Stimulated activated memory B cell treated with anti-CD40 and anti-IgM and Interleukin-4, amounts not matched to agents 10 μg/mL and 1 μg/mL and 100 μg/mL, for 72 hours (primary cell): Measurements from ENCODE around the gene SPTBN1.

ENCODE experiments used
- ATAC-seq: fragments of 150-1000 bp; cut with Tn5 transposase; 2 replicates; pipeline ENCODE4 v1.10.0; 2021
- H3K27ac Mint-ChIP-seq: one replicate; pipeline ENCODE4 v1.8.0; 2022; ENCODE audit warnings: mild to moderate bottlenecking, mixed read lengths
- H3K27me3 Mint-ChIP-seq: one replicate; pipeline ENCODE4 v1.8.0; 2022; ENCODE audit warnings: mixed read lengths
- H3K36me3 Mint-ChIP-seq: one replicate; pipeline ENCODE4 v1.8.0; 2022; ENCODE audit warnings: mixed read lengths
- H3K4me1 Mint-ChIP-seq: one replicate; pipeline ENCODE4 v1.8.0; 2022; ENCODE audit warnings: mixed read lengths
- H3K4me3 Mint-ChIP-seq: one replicate; pipeline ENCODE4 v1.8.0; 2022; ENCODE audit warnings: mild to moderate bottlenecking, moderate library complexity, mixed read lengths
- H3K9me3 Mint-ChIP-seq: one replicate; pipeline ENCODE4 v1.8.0; 2022; ENCODE audit warnings: mixed read lengths

Gene SPTBN1

DNA sequence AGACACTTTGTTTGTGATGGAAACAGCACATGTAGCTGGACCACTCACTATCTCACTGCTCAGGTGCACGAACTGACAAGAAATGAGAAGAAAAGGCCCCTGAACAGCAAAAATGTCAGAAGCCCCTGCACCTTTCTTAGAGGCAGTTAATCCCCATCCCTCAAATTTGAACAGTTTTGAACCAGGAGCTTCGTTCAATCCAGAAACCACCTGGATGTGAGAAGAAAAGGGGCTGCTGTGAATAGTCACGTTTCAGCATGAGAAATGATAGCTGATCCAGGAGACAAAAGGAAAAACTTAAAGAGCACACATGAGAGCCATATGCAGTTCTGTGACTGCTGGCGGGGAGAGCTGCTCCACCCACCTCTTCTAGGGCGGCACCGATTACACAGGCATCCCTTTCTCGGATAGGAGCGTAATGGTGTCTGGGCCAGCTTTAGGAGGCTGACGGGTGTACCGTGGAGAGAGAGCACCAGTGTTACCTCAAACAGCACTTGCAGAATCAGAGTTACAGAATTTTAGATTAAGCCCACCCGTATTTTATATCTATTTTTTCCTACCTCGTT is 150.3 kb downstream of the SPTBN1 start:
- Mint-ChIP-seq H3K27ac (peak overlapping the region; percentile 56), H3K4me3 (no peak overlapping the region), H3K4me1 (peaks cover 81% of the 10 kb centered on the region), H3K9me3 (peaks cover 2% of the 10 kb centered on the region), H3K27me3 (no peaks in the 10 kb centered on the region), H3K36me3 (peaks cover 27% of the 10 kb centered on the region)
- no peak for ATAC-seq

DNA sequence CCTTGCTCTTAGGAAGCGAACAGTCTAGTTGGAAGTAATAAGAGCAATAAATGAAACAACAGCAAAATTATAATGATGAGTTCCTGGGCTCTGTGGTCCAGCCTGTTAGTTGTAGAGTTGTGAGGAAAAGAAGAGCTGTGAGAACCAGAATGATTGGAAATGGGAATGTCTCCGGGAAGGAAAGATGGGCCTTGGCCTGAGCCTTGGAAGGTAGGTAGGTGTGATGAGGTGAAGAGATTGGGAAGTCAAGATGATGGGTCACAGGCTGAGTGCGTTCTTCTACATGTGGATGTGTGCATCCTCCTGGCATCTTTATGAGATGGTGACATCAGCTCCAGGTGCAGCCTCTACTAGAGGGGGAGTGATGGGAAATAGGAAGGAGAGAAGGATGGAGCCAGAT is 152.1 kb downstream of the SPTBN1 start:
- no peaks in the 10 kb centered on the region for H3K27me3 Mint-ChIP-seq
- no peak overlapping the region for H3K4me3 Mint-ChIP-seq
- peaks cover 69% of the 10 kb centered on the region for H3K4me1 Mint-ChIP-seq
- H3K9me3 Mint-ChIP-seq, result peaks cover 2% of the 10 kb centered on the region
- peaks cover 34% of the 10 kb centered on the region for H3K36me3 Mint-ChIP-seq
- H3K27ac Mint-ChIP-seq, result peak overlapping the region; percentile 18
- no peak for ATAC-seq

DNA sequence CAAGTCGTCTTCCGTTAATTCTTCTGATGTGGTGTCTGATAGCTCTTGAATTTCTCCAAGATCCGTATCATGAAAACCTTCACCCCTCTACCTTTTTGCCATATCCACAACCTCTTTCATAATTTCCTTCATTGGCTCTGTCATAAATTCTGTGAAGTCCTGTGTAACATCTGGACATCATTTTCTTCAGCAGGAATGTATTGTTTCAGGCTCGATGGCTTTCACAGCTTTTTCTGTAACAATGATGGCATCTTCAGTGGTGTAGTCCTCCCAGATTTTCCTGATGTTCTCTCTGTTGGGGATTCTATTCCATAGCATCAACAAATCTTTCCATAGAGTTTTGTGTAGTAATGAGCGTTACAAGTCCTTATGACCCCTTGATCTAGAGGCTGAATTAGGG is 153.1 kb downstream of the SPTBN1 start:
- H3K36me3 Mint-ChIP-seq, result peaks cover 36% of the 10 kb centered on the region
- H3K4me1 Mint-ChIP-seq, result peaks cover 59% of the 10 kb centered on the region
- H3K9me3 Mint-ChIP-seq, result peaks cover 2% of the 10 kb centered on the region
- no peak for ATAC-seq
- no peak overlapping the region for H3K4me3 Mint-ChIP-seq
- peak overlapping the region; percentile 68 for H3K27ac Mint-ChIP-seq
- no peaks in the 10 kb centered on the region for H3K27me3 Mint-ChIP-seq

DNA sequence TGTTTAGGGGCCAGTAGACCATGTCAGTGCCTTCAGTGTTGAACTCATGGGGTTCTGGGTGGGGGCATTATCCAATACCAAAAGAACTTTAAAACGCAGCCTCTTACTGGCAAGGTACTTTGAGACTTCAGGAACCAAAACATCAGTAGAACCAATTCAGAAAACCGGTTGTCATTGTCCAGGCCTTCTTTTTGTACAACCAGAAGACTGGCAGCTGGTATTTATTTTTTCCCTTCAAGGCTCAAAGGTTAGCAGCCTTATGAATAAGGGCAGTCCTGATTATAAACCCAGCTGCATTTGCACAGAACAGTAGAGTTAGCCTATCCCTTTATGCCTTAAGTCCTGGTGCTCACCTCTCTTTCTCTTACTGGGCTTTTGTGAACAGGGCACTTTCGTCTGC is 153.5 kb downstream of the SPTBN1 start:
- Mint-ChIP-seq H3K4me3 (no peak overlapping the region), H3K27ac (peak overlapping the region; percentile 68), H3K36me3 (peaks cover 39% of the 10 kb centered on the region)

DNA sequence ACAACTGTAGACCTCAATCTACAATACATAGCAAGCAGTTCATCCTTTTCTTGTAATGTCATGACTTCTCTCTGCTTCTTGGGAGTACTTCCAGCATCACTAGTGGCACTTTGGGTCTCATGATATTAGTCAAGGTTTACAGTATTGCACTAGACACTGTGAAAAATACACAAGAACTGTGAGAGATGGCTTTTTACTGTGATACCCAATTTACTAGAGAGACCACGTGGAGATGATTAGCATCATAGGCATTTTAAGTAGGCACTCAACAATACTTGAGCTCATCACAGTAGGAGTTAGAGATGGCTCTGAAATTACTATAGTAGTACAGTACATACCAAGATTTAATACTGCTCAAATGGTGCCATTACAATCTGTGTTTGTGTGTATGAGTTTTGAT is 154.6 kb downstream of the SPTBN1 start:
- Mint-ChIP-seq H3K4me3 (no peak overlapping the region), H3K9me3 (peaks cover 2% of the 10 kb centered on the region), H3K4me1 (peaks cover 44% of the 10 kb centered on the region), H3K27ac (peak overlapping the region; percentile 68), H3K27me3 (no peaks in the 10 kb centered on the region), H3K36me3 (peaks cover 45% of the 10 kb centered on the region)
- no peak for ATAC-seq

More for the DNA sequence above, 153.5 kb downstream of the SPTBN1 start:
- Mint-ChIP-seq H3K4me1 (peaks cover 55% of the 10 kb centered on the region), H3K9me3 (peaks cover 2% of the 10 kb centered on the region), H3K27me3 (no peaks in the 10 kb centered on the region)
- ATAC-seq, result no peak

DNA sequence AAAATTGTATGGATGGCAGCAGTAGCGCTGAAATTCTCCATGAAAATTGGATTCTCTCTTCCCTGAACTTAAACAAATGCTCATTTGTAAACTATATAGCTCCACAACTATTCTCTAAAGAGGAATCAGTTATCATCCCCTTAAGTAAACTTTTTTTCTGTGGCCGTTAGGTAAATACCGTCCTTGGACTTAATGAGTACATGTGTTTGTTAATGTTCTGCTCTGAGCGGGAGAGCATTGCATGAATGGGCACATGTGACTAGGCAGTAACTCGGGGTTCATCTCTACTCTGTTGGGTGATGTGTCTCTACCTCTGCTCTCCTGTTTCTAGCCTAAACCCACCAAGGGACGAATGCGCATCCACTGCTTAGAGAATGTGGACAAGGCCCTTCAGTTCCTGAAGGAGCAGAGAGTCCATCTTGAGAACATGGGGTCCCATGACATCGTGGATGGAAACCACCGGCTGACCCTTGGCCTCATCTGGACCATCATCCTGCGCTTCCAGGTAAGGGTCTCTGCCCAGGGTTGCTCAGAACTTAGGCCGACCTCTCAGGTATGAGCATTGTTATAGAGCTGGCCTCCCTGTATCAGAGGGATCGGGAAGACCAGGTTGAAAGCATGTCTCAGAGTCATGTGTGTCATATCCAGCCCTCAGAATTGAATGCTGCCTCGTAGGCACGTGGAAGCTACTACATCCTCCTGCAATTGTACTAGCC is 155.9 kb downstream of the SPTBN1 start:
- no peak for ATAC-seq
- Mint-ChIP-seq H3K27ac (peak overlapping the region; percentile 24), H3K4me3 (no peak overlapping the region), H3K27me3 (no peaks in the 10 kb centered on the region), H3K4me1 (peaks cover 37% of the 10 kb centered on the region), H3K9me3 (peaks cover 2% of the 10 kb centered on the region), H3K36me3 (peaks cover 52% of the 10 kb centered on the region)

DNA sequence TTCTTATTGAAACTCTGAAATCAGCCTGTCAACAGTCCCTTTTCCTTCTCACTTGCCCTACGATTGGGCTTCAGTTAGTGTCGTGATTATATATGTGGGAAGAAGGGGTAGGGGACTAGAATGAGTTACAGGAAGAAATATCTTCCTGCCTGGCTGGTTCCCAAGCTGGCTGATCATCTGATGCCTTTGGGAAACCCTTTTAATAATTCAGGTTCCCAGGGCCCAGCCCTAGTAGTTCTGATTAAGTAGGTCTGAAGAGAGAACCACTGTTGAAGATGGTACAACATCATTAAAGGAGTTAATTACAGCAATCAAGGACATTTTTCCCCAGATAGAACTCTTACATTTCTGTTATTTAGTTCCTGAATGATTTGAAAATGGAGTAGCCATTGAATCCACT is 157.3 kb downstream of the SPTBN1 start:
- Mint-ChIP-seq H3K4me1 (peaks cover 35% of the 10 kb centered on the region), H3K36me3 (peaks cover 59% of the 10 kb centered on the region), H3K27ac (peak overlapping the region; percentile 24), H3K9me3 (no peaks in the 10 kb centered on the region), H3K27me3 (no peaks in the 10 kb centered on the region), H3K4me3 (no peak overlapping the region)
- no peak for ATAC-seq

DNA sequence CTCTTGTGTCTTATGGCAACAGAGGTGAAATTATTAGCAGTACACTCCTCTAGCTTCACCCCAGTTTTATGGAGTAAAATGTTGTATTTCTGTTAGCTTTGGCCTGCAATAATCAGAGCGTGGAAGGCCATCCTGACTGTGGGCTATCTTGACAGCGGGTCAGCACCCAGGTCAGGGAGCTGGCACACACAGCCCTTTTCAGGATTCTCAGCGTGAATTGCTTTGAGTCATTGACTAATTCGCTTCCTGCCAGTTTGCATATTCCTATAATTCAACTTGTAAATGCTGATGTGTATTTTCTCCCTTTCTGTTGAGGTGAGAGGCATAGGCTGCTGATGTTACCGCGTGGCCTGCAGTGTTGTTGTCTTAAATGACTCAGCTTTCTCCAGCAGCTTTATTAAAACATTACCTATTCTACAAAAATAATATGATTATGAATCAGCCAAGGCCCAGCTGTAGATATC is 157.7 kb downstream of the SPTBN1 start:
- H3K27ac Mint-ChIP-seq, result peak overlapping the region; percentile 24
- ATAC-seq, result no peak
- H3K36me3 Mint-ChIP-seq, result peaks cover 61% of the 10 kb centered on the region
- no peak overlapping the region for H3K4me3 Mint-ChIP-seq
- no peaks in the 10 kb centered on the region for H3K9me3 Mint-ChIP-seq
- H3K4me1 Mint-ChIP-seq, result peaks cover 35% of the 10 kb centered on the region
- H3K27me3 Mint-ChIP-seq, result no peaks in the 10 kb centered on the region

DNA sequence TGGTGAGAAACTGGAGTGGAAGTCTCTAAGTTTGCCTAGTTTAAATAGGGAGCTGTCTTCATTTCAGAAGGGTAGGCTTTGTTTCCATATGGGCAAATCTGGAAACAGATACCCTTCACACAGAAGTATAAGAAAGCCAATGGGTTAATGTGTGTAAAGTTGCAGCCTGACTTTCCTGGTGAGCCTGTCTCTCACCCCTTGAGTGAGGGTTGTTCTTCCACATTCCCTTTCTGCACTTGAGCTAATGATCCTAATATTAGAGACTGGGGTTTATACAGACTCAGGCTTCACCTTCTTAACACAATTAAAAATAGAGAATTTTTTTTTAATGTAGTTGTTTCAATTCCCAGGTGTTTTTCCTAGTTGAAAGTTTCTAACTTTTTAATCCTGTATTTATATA is 158.7 kb downstream of the SPTBN1 start:
- Mint-ChIP-seq H3K4me1 (peaks cover 35% of the 10 kb centered on the region), H3K27ac (peak overlapping the region; percentile 22), H3K27me3 (no peaks in the 10 kb centered on the region), H3K4me3 (no peak overlapping the region), H3K9me3 (no peaks in the 10 kb centered on the region), H3K36me3 (peaks cover 59% of the 10 kb centered on the region)
- no peak for ATAC-seq

DNA sequence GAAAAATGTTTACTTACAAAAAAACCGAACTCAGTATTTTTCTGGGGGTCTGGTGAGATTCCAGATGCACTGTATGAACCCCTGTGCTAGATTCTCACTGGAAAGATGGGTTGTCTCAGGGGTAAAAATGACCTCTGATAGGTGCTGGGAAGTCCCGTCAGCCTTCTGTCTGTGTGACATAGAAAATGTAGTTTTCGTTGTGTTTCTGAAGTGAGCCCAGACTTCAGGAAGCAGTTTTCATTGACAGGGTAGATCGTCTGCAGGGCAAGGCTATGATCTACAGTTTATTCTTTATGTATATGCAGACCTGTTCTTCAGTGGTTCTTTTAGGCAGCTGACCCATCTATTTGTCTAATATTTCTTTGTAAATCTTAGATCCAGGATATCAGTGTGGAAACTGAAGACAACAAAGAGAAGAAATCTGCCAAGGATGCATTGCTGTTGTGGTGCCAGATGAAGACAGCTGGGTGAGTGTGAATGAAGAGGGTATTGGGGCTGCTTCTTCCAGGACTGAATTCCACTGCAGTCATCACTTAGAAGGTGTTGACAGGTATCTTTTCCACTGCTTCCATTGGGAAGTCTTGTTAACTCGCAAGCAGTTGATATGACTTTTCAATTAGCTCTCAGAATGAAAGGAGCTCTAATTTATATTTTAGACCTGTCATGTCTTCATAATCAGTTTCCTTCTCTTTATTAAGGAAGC is 159.9 kb downstream of the SPTBN1 start:
- Mint-ChIP-seq H3K4me3 (no peak overlapping the region), H3K9me3 (no peaks in the 10 kb centered on the region), H3K27me3 (no peaks in the 10 kb centered on the region), H3K4me1 (peaks cover 37% of the 10 kb centered on the region), H3K27ac (peak overlapping the region; percentile 43), H3K36me3 (peaks cover 70% of the 10 kb centered on the region)
- no peak for ATAC-seq

DNA sequence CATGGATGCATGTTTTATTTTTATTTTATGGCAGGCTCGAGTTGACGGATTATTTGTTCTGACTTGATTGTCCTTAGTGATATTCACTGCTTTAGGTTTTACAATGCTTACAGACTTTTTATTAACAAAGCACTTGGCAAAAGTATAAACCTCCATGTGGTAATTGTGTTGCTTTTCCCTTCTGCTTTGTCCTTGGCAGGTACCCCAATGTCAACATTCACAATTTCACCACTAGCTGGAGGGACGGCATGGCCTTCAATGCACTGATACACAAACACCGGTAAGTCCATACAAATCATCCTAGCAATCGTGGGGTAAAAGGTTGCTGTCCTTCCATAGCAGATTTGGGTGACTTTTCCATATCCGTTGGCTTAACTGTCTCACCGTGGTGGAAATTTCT is 161.3 kb downstream of the SPTBN1 start:
- H3K4me3 Mint-ChIP-seq, result no peak overlapping the region
- ATAC-seq, result no peak
- H3K9me3 Mint-ChIP-seq, result no peaks in the 10 kb centered on the region
- peaks cover 34% of the 10 kb centered on the region for H3K4me1 Mint-ChIP-seq
- peaks cover 75% of the 10 kb centered on the region for H3K36me3 Mint-ChIP-seq
- no peaks in the 10 kb centered on the region for H3K27me3 Mint-ChIP-seq
- H3K27ac Mint-ChIP-seq, result peak overlapping the region; percentile 70

DNA sequence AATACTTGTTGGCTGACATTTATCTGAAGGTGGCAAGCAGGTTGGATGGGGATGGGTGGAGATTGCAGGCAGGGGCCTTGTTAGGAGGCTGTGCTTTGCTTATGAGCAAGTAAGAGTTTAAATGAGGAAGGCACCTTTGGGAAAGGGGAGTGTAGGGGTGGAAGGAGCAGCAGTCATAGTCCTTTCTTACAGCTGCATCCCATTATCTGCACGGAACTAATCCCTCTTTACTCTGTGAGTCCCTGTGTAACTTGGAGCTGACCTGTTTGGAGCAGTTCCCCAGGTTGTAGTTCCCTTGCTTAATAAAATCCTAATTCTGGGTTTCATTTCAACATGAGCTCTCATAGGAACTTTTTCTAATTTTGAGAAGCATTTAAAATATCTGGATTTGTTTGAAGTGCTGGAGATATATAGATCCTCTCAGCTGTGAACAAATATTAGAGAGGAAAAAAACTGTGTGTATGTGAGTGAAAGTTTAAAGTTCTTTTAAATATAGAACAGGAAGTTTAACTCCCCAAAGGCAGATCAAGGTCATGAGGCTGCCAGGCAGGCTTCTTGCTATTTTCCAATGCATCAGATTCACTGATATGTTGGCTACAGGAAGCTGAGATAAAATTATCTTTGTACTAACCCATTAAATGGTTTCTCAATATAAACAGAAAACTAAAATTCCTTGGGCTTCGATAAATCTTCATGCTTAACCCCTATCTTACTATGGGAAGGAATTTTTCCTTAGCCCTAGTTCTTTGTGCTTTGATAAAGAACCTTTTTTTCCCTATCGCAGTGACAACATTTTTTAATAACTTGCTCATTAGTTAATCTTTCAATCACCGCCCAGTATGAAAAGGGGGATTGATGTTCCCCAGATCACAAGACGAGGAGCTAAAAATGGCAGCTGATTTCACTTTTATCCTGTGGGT is 162.8 kb downstream of the SPTBN1 start:
- Mint-ChIP-seq H3K4me3 (no peak overlapping the region), H3K9me3 (no peaks in the 10 kb centered on the region), H3K36me3 (peaks cover 81% of the 10 kb centered on the region), H3K27me3 (no peaks in the 10 kb centered on the region), H3K27ac (peak overlapping the region; percentile 70), H3K4me1 (peaks cover 32% of the 10 kb centered on the region)
- no peak for ATAC-seq

DNA sequence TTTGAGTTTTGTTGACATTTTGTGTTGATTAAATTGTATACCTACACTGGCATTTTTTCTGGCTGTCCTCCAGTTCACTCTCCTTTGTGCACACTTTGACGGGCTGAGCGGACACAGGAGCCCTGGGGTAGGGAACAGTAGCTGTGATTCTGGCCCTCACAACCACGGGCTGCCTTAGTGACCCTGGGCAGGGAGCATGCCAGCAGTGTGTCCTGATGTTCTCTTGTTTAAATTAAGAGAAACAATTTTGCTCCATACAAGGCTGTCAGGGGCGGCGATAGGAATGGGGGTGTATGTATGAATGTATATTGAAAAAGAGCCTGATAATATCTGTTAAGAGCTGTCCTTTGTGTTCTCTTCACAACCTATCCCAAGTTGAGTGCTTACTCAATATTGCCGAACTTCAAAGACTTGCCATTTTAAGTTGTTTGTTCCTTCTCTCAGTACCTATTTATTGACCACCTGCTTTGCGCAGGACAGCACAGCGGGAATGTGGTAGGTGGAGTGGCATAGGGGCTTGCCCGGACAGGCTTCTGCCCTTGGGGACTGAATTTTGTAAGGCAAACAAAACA is 163.6 kb downstream of the SPTBN1 start:
- Mint-ChIP-seq H3K4me1 (peaks cover 32% of the 10 kb centered on the region), H3K36me3 (peaks cover 85% of the 10 kb centered on the region), H3K9me3 (no peaks in the 10 kb centered on the region), H3K27me3 (no peaks in the 10 kb centered on the region), H3K27ac (peak overlapping the region; percentile 70), H3K4me3 (no peak overlapping the region)
- no peak for ATAC-seq

DNA sequence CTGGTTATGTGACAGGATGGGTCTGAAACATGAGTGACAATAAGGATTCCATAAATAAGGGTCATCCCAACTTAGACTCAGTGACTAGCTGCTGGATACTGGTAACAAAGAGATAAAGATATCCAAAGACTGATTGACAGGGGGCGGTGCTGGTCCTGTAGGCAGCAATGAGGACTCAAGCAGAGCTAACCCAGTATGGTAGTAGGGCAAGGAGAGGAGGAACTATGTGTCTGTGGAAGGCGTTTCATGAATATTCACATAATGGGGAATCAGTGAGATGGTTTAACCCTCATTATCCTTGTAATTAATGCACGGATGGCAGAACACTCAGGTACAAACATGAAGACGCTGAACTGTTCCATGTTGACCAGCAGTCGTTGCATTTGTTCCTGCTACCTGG is 164.8 kb downstream of the SPTBN1 start:
- Mint-ChIP-seq H3K27me3 (no peaks in the 10 kb centered on the region), H3K4me3 (no peak overlapping the region), H3K9me3 (no peaks in the 10 kb centered on the region), H3K36me3 (peaks cover 81% of the 10 kb centered on the region), H3K27ac (peak overlapping the region; percentile 70), H3K4me1 (peaks cover 32% of the 10 kb centered on the region)
- ATAC-seq, result no peak
